Endothelial cell of umbilical vein (primary cell): Measurements from ENCODE around the gene NXPE1. TPM values are rescaled to one million over a fixed set of nuclear protein-coding genes. Genes with fewer than 3 reads are reported as not detected.

Source experiments
- BruUV-seq: library from RNA; stranded (reverse); fragments of 400-500 nt; replicated peaks from 2 replicates; lab custom pipeline; 2021; lab: Mats Ljungman, UMichigan
- CTCF ChIA-PET: fragments of 300-600, 350-600 bp; sonication (Branson Sonifier 250); formaldehyde crosslinking; loops from one replicate; lab custom pipeline; 2021; ENCODE audit warnings: antibody characterized with exemption, inconsistent platforms; lab: Charles Lee
- POLR2A ChIA-PET: fragments of 300-600, 350-600 bp; sonication (Branson Sonifier 250); formaldehyde crosslinking; loops from one replicate; lab custom pipeline; 2021; ENCODE audit warnings: antibody characterized with exemption, inconsistent platforms; lab: Charles Lee
- DNase-seq: peaks from one replicate; pipeline ENCODE4 v3.0.0-alpha.2; 2011; ENCODE audit warnings: low read depth, low spot score
- FAIRE-seq: peaks from 2 replicates; lab custom pipeline; 2011; peaks lifted over from hg19 to GRCh38; lab: Jason Lieb, UNC
- H2AFZ ChIP-seq: 2 replicates; pipeline ENCODE4 v1.6.0; 2012; ENCODE audit warnings: low read depth, low read length, control low read depth, inconsistent platforms
- H3K27ac ChIP-seq: 2 replicates; pipeline ENCODE4 v1.5.1; 2011; ENCODE audit warnings: low read depth, mild to moderate bottlenecking, control low read depth, low read length, moderate library complexity; ENCODE audit not compliant: insufficient read depth
- H3K27me3 ChIP-seq, 2 experiments: 2 replicates each; pipeline versions ENCODE4 v1.6.0 to v1.6.1; 2011; ENCODE audit warnings: low read length in 2 of 2, mixed read lengths in 1 of 2; ENCODE audit not compliant: control insufficient read depth in 2 of 2, insufficient read depth in 2 of 2
- H3K36me3 ChIP-seq, 2 experiments: 2 replicates in 1 of 2; 3 replicates in 1 of 2; pipeline ENCODE4 v1.5.1; 2011; ENCODE audit warnings: low read length in 2 of 2, mild to moderate bottlenecking in 1 of 2, moderate library complexity in 1 of 2; ENCODE audit not compliant: control insufficient read depth in 2 of 2, insufficient read depth in 2 of 2; ENCODE audit errors: extremely low read depth in 1 of 2
- H3K4me1 ChIP-seq: 3 replicates; pipeline ENCODE4 v1.5.1; 2011; ENCODE audit warnings: mild to moderate bottlenecking, low read length; ENCODE audit not compliant: control insufficient read depth, insufficient read depth; ENCODE audit errors: extremely low read depth
- H3K4me2 ChIP-seq: 2 replicates; pipeline ENCODE4 v1.6.1; 2011; ENCODE audit warnings: low read length, control low read depth, mixed read lengths; ENCODE audit not compliant: insufficient read depth
- H3K4me3 ChIP-seq, 3 experiments: fragments of 200-600 bp in 1 of 3; sonication (generic), shearing (Covaris generic) in 1 of 3; replicated peaks in 1 of 3; 2 replicates each; pipeline ENCODE4 v1.5.1; 2011 to 2016; ENCODE audit warnings: control low read depth in 3 of 3, low read length in 3 of 3, mild to moderate bottlenecking in 2 of 3, inconsistent platforms in 1 of 3, low read depth in 1 of 3, moderate library complexity in 1 of 3; ENCODE audit not compliant: insufficient read depth in 1 of 3
- H3K79me2 ChIP-seq: 2 replicates; pipeline ENCODE4 v1.6.0; 2012; ENCODE audit warnings: low read length, inconsistent platforms; ENCODE audit not compliant: control insufficient read depth, insufficient read depth
- H3K9ac ChIP-seq: replicated peaks from 2 replicates; pipeline ENCODE3; 2011; ENCODE audit warnings: low read length, control low read depth; ENCODE audit not compliant: insufficient read depth; ENCODE audit errors: extremely low read depth
- H3K9me1 ChIP-seq: replicated peaks from 3 replicates; pipeline ENCODE4 v1.6.0; 2011; ENCODE audit warnings: mild to moderate bottlenecking, low read length; ENCODE audit not compliant: control insufficient read depth, insufficient read depth; ENCODE audit errors: extremely low read depth
- H3K9me3 ChIP-seq: replicated peaks from 2 replicates; pipeline ENCODE4 v1.5.1; 2012; ENCODE audit warnings: low read length, inconsistent platforms; ENCODE audit not compliant: control insufficient read depth, insufficient read depth
- H4K20me1 ChIP-seq: replicated peaks from 2 replicates; pipeline ENCODE3; 2011; ENCODE audit warnings: mild to moderate bottlenecking, low read length; ENCODE audit not compliant: control insufficient read depth, insufficient read depth; ENCODE audit errors: extremely low read depth
- CTCF ChIP-seq, 2 donors: IDR thresholded peaks; 1 replicate in 1 of 2; 2 replicates in 1 of 2; pipeline ENCODE4 v1.5.1; 2011; ENCODE audit warnings: low read length in 2 of 2, mild to moderate bottlenecking in 2 of 2, moderate library complexity in 2 of 2, control low read depth in 1 of 2, inconsistent platforms in 1 of 2, low read depth in 1 of 2; ENCODE audit not compliant: insufficient read depth in 1 of 2; ENCODE audit errors: extremely low read depth in 1 of 2
- EZH2 ChIP-seq: IDR thresholded peaks from 2 replicates; pipeline ENCODE4 v1.6.1; 2012; ENCODE audit warnings: borderline replicate concordance, low read depth, mild to moderate bottlenecking, moderate library complexity, low read length, inconsistent platforms; ENCODE audit not compliant: severe bottlenecking
- FOS ChIP-seq: IDR thresholded peaks from 2 replicates; pipeline ENCODE4 v1.6.1; 2011; ENCODE audit warnings: mild to moderate bottlenecking, low read length, moderate library complexity, borderline replicate concordance; ENCODE audit not compliant: insufficient read depth
- GATA2 ChIP-seq: IDR thresholded peaks from 2 replicates; pipeline ENCODE4 v1.7.0; 2011; ENCODE audit warnings: low read depth, mild to moderate bottlenecking, moderate library complexity, mixed read lengths, low read length; ENCODE audit not compliant: insufficient read length, insufficient read depth
- JUN ChIP-seq: IDR thresholded peaks from 2 replicates; pipeline ENCODE4 v1.6.1; 2011; ENCODE audit warnings: borderline replicate concordance, low read depth; ENCODE audit not compliant: insufficient read length, insufficient read depth
- MAX ChIP-seq: IDR thresholded peaks from 2 replicates; pipeline ENCODE4 v1.6.1; 2011; ENCODE audit not compliant: insufficient read depth, insufficient read length
- MYC ChIP-seq: IDR thresholded peaks from one replicate; pipeline ENCODE4 v1.6.1; 2011; ENCODE audit warnings: mild to moderate bottlenecking, low read depth, low read length
- POLR2AphosphoS5 ChIP-seq: IDR thresholded peaks from 2 replicates; pipeline ENCODE4 v1.6.1; 2012; ENCODE audit warnings: low read depth, mild to moderate bottlenecking, control low read depth, low read length, moderate library complexity; ENCODE audit not compliant: insufficient read depth
- dilution Hi-C: fragments of 300-500 bp; cut with MboI; formaldehyde crosslinking; loops from one replicate; pipeline ENCODE4 v1.15.0; 2019; ENCODE audit warnings: low sequenced_read_pairs; ENCODE audit not compliant: extremely low pct_ligation_motif_present
- intact Hi-C: fragments of 100-400 bp; cut with micrococcal nuclease; formaldehyde crosslinking; loops from one replicate; pipeline ENCODE4 v1.10.0; 2022
- polyA plus RNA-seq, 4 experiments: library from polyadenylated mRNA; depleted of rRNA in 3 of 4; stranded (reverse) in 3 of 4; unstranded in 1 of 4; fragments of >200 nt; gene quantifications; 2 replicates each; pipeline versions ENCODE4 v1.2.1 to v1.2.3, GENCODE V29; 2011 to 2012; ENCODE audit warnings: missing spikeins in 1 of 4
- total RNA-seq: library from RNA; stranded (reverse); gene quantifications from 2 replicates; pipeline ENCODE4 v1.2.3, GENCODE V29; 2021

The NXPE1 gene
- total and polyA plus RNA-seq, 2 donors (not counting 3 experiments of a cell fraction or from before 2014, with no cell fraction given): not detected

GRCh38 chr11:114586797-114587196 is 27.1 kb upstream of the NXPE1 start:
- no peaks in the 10 kb centered on the region for H3K79me2 ChIP-seq
- TF ChIP-seq GATA2 (no peak), FOS (no peak), POLR2AphosphoS5 (no peak), MYC (no peak), EZH2 (no peak), MAX (no peak)
- ChIA-PET POLR2A (no interaction called here), CTCF (interaction anchor here (1.2 to 2.0 kb wide), 2 partner anchors 246 to 277 kb away, joined by 3 to 7 read pairs; no protein-coding TSS in a partner anchor)
- intact Hi-C loops: loop anchor here (1.0 kb wide), 2 partner anchors 246 to 306 kb away; no protein-coding TSS in a partner anchor
- H3K4me3 ChIP-seq: no peak overlapping the region
- FAIRE-seq: no peak
- H3K4me2 ChIP-seq: no peak overlapping the region
- BruUV-seq: no TSS peak
- H4K20me1 ChIP-seq: no peaks in the 10 kb centered on the region
- no peaks in the 10 kb centered on the region for H3K4me1 ChIP-seq
- no peaks in the 10 kb centered on the region for H3K36me3 ChIP-seq
- H3K27ac ChIP-seq: no peak overlapping the region
- H3K9me1 ChIP-seq: no peaks in the 10 kb centered on the region
- H3K27me3 ChIP-seq: no peaks in the 10 kb centered on the region
- dilution Hi-C loops: no loop called here
- DNase-seq: no peak
- H3K9me3 ChIP-seq: peaks cover 2% of the 10 kb centered on the region
- H3K9ac ChIP-seq: no peak overlapping the region
- no peak overlapping the region for H2AFZ ChIP-seq

- no peaks in the 10 kb centered on the region for H3K36me3 ChIP-seq
- DNase-seq (no peak), FAIRE-seq (no peak)
- no peaks in the 10 kb centered on the region for H3K9me1 ChIP-seq
- H3K4me3 ChIP-seq: no peak overlapping the region
- ChIA-PET CTCF (no interaction called here), POLR2A (no interaction called here)
- H3K4me2 ChIP-seq: no peak overlapping the region
- no peak overlapping the region for H3K27ac ChIP-seq
- no peak overlapping the region for H3K9ac ChIP-seq
- no peaks in the 10 kb centered on the region for H3K4me1 ChIP-seq
- dilution Hi-C loops (no loop called here), intact Hi-C loops (no loop called here)
- no peak overlapping the region for H2AFZ ChIP-seq
- TF ChIP-seq JUN (no peak), EZH2 (no peak), MAX (no peak), GATA2 (no peak), POLR2AphosphoS5 (no peak), MYC (no peak), CTCF (IDR thresholded peaks at IDR 0.05; ENCODE audit: extremely low read depth in 1 of 2, insufficient read depth in 1 of 2, low read depth in 1 of 2, low read length in 2 of 2) (no peak), FOS (no peak)
- no peaks in the 10 kb centered on the region for H3K79me2 ChIP-seq
- H4K20me1 ChIP-seq: no peaks in the 10 kb centered on the region
- no TSS peak for BruUV-seq
- no peaks in the 10 kb centered on the region for H3K9me3 ChIP-seq
- H3K27me3 ChIP-seq: no peaks in the 10 kb centered on the region
Observed at GRCh38 chr11:114571712-114572111, 12.0 kb upstream of the NXPE1 start.
